ENCODE results near the gene FAM240A. TPM values are rescaled to one million over a fixed set of nuclear protein-coding genes. Genes with fewer than 3 reads are reported as not detected.

Gene FAM240A
- total RNA-seq, 3 donors from 2014 or later (not counting 1 experiment from before 2014, with no cell fraction given) = not detected

DNA sequence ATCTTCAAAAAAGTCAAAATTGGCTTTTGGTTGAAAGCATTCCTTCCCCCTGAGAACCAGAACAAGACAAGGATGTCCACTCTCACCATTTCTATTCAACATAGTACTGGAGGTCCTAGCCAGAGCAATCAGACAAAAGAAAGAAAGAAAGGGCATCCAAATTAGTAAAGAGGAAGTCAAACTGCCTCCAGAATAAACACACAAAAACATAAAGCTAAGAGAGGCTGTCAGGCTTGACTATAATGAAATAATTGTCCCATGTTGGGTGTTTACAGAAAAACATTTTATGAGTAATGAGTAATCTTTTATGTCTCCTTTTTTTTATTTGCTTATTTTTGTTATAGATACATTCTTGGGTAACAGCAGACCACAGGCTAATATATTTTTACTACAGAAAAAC is 18.3 kb upstream of the FAM240A start:
- Histone ChIP-seq H3K36me3 (ENCODE audit: control insufficient read depth, insufficient read depth, low read length) (no peaks in the 10 kb centered on the region), H3K9me3 (ENCODE audit: control insufficient read depth, insufficient read depth, low read length) (no peaks in the 10 kb centered on the region), H3K4me1 (ENCODE audit: control insufficient read depth, insufficient read depth, low read length) (no peaks in the 10 kb centered on the region), H3K27me3 (ENCODE audit: control insufficient read depth, insufficient read depth, low read length) (no peaks in the 10 kb centered on the region), H3K4me3 (ENCODE audit: low read length) (no peak overlapping the region), H3K27ac (ENCODE audit: low read length) (no peak overlapping the region)
- Mint-ChIP-seq H3K27me3 (ENCODE audit: low read depth in 2 of 2) (peaks cover 19 to 33% of the 10 kb centered on the region in 2 donors), H3K4me3 (no peak overlapping the region), H3K4me1 (no peaks in the 10 kb centered on the region), H3K9me3 (no peaks in the 10 kb centered on the region), H3K36me3 (no peaks in the 10 kb centered on the region), H3K27ac (no peak overlapping the region)
- ATAC-seq = no peak
- intact Hi-C loops (cut with micrococcal nuclease) = no loop called here
- TF ChIP-seq, protein P1, sequence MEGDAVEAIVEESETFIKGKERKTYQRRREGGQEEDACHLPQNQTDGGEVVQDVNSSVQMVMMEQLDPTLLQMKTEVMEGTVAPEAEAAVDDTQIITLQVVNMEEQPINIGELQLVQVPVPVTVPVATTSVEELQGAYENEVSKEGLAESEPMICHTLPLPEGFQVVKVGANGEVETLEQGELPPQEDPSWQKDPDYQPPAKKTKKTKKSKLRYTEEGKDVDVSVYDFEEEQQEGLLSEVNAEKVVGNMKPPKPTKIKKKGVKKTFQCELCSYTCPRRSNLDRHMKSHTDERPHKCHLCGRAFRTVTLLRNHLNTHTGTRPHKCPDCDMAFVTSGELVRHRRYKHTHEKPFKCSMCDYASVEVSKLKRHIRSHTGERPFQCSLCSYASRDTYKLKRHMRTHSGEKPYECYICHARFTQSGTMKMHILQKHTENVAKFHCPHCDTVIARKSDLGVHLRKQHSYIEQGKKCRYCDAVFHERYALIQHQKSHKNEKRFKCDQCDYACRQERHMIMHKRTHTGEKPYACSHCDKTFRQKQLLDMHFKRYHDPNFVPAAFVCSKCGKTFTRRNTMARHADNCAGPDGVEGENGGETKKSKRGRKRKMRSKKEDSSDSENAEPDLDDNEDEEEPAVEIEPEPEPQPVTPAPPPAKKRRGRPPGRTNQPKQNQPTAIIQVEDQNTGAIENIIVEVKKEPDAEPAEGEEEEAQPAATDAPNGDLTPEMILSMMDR (IDR thresholded peaks at IDR 0.05) = no peak
- DNase-seq = no peak

DNA sequence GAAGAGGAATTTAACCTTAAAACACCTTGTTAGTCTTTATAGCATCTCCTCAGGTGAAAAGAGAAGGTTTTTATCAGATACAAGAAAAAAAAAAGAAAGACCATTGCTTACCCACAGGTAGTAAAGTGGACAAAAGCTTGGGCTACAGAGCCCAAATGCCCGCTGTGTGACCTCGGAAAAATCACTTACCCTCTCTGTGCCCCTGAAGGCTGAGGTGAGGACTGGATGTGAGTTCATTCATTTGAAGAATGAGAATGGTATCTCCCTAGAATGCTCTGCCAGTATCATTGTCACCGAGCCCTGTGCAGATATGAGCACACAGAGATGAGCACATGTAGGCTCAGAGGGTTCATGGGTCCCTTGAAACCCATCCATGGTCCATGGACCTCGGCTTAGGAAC is 17.6 kb upstream of the FAM240A start:
- Histone ChIP-seq H3K36me3 (ENCODE audit: control insufficient read depth, insufficient read depth, low read length) (no peaks in the 10 kb centered on the region), H3K4me1 (ENCODE audit: control insufficient read depth, insufficient read depth, low read length) (no peaks in the 10 kb centered on the region), H3K27ac (ENCODE audit: low read length) (no peak overlapping the region), H3K9me3 (ENCODE audit: control insufficient read depth, insufficient read depth, low read length) (no peaks in the 10 kb centered on the region), H3K27me3 (ENCODE audit: control insufficient read depth, insufficient read depth, low read length) (no peaks in the 10 kb centered on the region), H3K4me3 (ENCODE audit: low read length) (no peak overlapping the region)
- no peak overlapping the region for H3K27ac Mint-ChIP-seq
- no peak for ATAC-seq
- H3K9me3 Mint-ChIP-seq = no peaks in the 10 kb centered on the region
- TF ChIP-seq, protein P1 (IDR thresholded peaks at IDR 0.05) = no peak
- H3K4me3 Mint-ChIP-seq = no peak overlapping the region
- H3K27me3 Mint-ChIP-seq (ENCODE audit: low read depth in 2 of 2) = peaks cover 19 to 33% of the 10 kb centered on the region in 2 donors
- WGBS (ENCODE audit: insufficient coverage) = 85% methylated on average over 4 of the region's 4 CpGs
- intact Hi-C loops (cut with micrococcal nuclease) = no loop called here
- H3K4me1 Mint-ChIP-seq = no peaks in the 10 kb centered on the region
- no peaks in the 10 kb centered on the region for H3K36me3 Mint-ChIP-seq
- DNase-seq = no peak

DNA sequence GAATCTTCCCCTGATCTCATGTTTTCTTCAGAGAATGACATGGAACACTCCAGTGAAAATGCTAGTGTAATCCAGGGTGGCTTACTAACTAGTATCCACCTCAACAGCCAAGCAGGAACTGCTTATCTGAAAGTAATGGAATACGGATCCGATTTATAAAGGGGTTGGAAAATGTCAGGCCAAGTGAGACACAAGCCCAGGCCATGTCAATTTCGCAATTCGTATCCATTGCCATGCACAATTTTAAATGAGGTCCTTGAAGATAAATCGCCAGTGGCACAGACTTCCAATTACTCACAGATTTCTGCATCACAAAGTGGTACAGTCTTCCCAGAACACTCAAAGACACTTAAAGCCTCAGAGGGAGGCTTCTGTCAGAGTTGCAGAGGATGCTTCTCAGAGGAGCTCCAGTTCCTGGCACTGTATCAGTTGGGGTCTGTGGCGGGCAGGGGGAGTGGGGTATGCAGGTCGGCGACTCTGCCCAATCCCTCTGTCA is 16.5 kb upstream of the FAM240A start:
- H3K4me1 ChIP-seq (ENCODE audit: control insufficient read depth, insufficient read depth, low read length) = no peaks in the 10 kb centered on the region
- no peaks in the 10 kb centered on the region for H3K9me3 Mint-ChIP-seq
- no peaks in the 10 kb centered on the region for H3K9me3 ChIP-seq (ENCODE audit: control insufficient read depth, insufficient read depth, low read length)
- TF ChIP-seq, protein P1 (IDR thresholded peaks at IDR 0.05) = no peak
- intact Hi-C loops (cut with micrococcal nuclease) = no loop called here
- DNase-seq = no peak
- no peak overlapping the region for H3K4me3 Mint-ChIP-seq
- no peaks in the 10 kb centered on the region for H3K4me1 Mint-ChIP-seq
- no peak overlapping the region for H3K27ac ChIP-seq (ENCODE audit: low read length)
- peaks cover 16 to 33% of the 10 kb centered on the region in 2 donors for H3K27me3 Mint-ChIP-seq (ENCODE audit: low read depth in 2 of 2)
- H3K36me3 Mint-ChIP-seq = no peaks in the 10 kb centered on the region
- 93% methylated on average over 8 of the region's 8 CpGs for WGBS (ENCODE audit: insufficient coverage)
- no peak for ATAC-seq
- no peak overlapping the region for H3K27ac Mint-ChIP-seq
- no peaks in the 10 kb centered on the region for H3K36me3 ChIP-seq (ENCODE audit: control insufficient read depth, insufficient read depth, low read length)
- no peaks in the 10 kb centered on the region for H3K27me3 ChIP-seq (ENCODE audit: control insufficient read depth, insufficient read depth, low read length)
- no peak overlapping the region for H3K4me3 ChIP-seq (ENCODE audit: low read length)

DNA sequence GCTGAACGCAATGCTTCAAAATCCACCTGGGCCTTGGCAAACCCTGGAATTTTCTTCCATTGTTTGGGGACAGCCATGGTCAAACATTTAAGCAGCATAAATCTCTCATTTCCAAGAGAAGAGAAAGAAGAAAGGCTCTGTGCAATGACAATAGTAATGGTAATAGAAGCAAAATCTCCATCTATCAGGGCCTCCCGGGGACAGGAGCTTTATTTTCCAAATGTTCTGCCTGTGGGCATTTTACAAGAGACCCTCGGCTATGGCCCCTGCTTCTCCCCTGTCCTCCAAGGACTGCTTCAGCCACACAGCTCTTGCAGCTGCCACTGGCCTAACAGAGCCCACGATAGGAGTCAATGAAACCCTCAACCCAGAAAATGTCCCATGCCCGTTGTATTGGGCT is 12.7 kb upstream of the FAM240A start:
- no peak overlapping the region for H3K4me3 ChIP-seq (ENCODE audit: low read length)
- Mint-ChIP-seq H3K9me3 (no peaks in the 10 kb centered on the region), H3K36me3 (no peaks in the 10 kb centered on the region), H3K27me3 (ENCODE audit: low read depth in 2 of 2) (peaks cover 3 to 6% of the 10 kb centered on the region in 2 donors), H3K4me1 (peaks cover 0 to 5% of the 10 kb centered on the region in 2 donors), H3K4me3 (no peak overlapping the region), H3K27ac (no peak overlapping the region)
- H3K27me3 ChIP-seq (ENCODE audit: control insufficient read depth, insufficient read depth, low read length) = no peaks in the 10 kb centered on the region
- 78% methylated on average over 5 of the region's 5 CpGs for WGBS (ENCODE audit: insufficient coverage)
- H3K9me3 ChIP-seq (ENCODE audit: control insufficient read depth, insufficient read depth, low read length) = no peaks in the 10 kb centered on the region
- DNase-seq (no peak), ATAC-seq (no peak)
- TF ChIP-seq, protein P1 (IDR thresholded peaks at IDR 0.05) = no peak
- no peaks in the 10 kb centered on the region for H3K36me3 ChIP-seq (ENCODE audit: control insufficient read depth, insufficient read depth, low read length)
- no peak overlapping the region for H3K27ac ChIP-seq (ENCODE audit: low read length)
- no peaks in the 10 kb centered on the region for H3K4me1 ChIP-seq (ENCODE audit: control insufficient read depth, insufficient read depth, low read length)
- intact Hi-C loops (cut with micrococcal nuclease) = no loop called here

All from natural killer cell (primary cell).